ENCODE data around the gene MYOM3.
A peak's percentile ranks its signal among the peaks of the same experiment; 100 is the strongest.

Gene MYOM3

DNA sequence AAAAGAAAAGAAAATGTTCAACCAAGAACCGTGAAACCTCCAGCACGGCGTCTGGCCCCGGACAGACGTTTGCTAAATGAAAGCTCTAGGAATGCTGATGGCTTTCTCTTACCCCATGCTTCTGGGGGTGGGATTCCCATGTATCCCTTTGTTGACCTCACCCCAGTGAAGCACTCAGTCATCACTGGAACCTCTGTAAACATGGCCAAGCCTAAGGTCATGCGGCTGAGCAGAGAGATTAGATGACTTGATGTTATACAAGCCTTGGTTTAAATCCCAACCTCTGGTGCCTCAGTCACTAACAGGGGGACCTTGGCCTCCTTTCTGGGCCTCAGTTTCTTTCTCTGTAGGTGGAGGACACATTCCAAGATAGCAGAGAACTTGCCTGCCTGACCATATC is 2.8 kb upstream of the MYOM3 start:
- DNase-seq (ENCODE audit: low spot score) = no peak

DNA sequence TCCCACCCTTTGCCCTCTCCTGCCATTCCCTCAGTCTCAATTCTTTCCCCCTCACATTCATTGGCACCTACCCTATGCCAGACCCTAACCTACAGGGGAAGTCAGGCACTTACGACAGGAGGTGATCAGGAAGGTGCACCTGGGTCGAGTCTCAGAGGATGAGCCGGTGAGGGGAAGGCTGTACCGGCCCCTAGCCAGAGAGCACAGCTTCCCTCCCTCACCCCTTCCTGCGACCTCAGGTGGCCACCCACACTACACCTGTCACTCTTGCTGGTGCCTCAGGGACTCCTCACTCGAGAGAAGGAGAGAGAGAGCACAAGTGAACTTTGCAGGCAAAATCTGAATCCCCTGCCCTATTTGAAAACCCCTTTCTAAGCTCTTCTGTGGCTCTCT is 1.7 kb upstream of the MYOM3 start:
- DNase-seq (ENCODE audit: low spot score) = no peak

DNA sequence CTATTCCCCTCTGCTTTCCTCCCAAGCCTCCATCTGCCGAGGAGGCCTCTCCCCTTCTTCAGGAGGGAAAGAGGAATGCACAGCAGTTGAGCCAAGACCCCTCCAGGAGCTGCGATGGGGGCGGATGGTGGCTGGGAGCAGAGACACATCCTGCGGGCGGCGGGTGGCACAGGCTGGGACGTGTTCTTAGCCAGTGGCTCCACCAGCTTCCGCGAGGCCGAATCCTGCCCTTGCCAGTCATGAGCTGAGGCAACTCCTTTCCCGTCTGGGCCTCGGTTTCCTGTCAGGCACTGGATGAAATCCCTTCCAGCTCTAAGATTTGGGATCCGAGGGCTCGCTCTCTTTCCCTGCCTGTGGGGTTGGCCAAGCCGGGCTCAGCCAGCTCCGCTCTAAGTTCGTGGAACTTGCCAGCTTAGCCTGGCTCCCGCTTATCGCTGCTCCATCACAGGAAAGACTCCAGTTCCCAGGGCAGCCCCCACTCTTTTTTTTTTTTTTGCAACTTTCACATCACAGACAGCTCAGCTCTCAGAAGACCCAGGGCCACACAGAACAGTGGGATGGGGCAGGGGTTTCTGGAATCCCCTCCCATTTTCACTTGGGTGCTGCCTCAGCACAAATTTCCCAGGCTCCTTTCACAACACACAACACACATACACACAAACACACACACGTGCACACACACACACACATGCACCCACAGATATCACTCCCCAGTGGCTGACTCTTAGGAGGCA is 506 bp downstream of the MYOM3 start:
- no peak for DNase-seq (ENCODE audit: low spot score)

DNA sequence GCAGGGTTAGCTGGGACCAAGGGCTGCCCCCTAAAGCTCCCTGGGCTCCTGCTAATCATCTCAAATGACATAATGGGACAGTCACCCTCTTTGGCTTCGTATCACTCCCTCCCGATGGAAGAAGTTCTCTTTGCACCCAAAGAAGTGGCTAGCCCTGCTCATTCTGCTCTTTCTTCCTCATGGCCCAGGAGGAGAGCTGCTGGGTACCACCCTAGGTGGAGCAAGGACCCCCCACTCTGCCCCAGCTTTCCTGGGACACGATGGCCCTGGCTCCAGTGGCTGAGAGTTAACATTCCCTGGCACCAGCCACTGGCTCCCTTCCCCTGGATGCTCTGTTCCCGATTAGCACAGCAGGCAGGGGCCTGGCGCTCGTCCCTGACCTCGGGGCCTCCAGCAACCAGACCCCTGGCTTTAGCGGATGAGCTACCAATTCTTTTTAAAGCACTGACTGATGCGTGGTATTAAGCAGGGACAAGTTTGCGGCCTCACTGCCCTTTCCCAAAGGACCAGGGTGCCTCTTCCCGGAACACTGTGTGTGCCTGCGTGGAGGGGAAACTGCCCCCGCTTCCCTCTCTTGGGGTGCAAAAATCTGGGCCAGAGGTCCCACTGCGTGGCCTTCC is 1.2 kb downstream of the MYOM3 start:
- DNase-seq (ENCODE audit: low spot score) = no peak

DNA sequence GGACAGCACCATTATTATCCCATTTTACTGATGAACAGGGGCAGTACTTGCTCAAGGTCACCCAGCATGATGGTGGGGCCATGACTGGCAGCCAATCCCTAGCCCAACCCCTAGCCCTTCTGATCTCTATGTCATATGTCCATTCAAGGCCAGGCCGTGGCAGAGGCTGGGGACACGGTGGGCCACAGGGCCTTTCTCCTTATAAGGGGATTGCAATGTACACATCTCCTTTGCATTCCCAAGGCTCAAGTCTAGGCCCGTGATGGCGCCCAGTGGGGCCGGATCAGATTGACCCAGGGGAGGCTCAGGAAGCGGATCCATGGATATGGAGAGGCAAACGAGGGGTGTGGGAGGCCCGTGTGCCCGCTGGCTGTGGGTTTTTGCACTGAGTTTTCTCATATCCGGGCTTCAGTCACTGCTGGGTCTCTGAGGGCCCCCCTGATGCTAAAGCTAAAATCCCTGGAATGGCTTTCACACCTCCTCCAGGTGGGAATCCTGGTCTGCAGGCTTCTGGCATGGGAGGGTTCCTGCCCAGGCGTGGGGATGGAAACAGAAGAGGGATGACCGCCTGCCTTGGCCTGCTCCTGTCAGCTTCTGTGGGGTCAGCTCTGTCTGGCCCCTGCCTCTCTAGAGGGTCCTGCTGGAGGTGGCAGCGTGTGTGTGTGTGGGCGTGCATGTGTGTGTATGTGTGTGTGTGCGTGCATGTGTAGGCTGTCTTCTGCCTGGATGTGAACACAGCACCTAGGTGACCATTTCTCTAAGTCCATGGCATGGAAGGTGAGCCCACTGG is 2.1 kb downstream of the MYOM3 start:
- no peak for DNase-seq (ENCODE audit: low spot score)

DNA sequence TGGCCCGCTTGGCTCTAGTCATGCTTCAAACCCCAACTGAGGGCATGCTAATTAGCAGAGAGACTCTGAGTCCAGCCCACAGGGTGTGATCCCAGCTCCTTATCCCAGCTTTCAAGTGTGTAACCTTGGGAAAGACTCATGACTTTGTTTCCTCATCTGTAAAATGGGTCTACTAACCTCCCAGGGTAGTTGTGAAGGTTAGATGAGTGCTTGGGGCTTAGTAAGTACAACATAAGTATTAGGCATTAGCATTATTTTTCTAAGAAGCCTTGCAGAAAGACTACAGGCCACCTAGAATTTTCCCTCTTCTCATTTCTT is 2.8 kb downstream of the MYOM3 start:
- no peak for DNase-seq (ENCODE audit: low spot score)

DNA sequence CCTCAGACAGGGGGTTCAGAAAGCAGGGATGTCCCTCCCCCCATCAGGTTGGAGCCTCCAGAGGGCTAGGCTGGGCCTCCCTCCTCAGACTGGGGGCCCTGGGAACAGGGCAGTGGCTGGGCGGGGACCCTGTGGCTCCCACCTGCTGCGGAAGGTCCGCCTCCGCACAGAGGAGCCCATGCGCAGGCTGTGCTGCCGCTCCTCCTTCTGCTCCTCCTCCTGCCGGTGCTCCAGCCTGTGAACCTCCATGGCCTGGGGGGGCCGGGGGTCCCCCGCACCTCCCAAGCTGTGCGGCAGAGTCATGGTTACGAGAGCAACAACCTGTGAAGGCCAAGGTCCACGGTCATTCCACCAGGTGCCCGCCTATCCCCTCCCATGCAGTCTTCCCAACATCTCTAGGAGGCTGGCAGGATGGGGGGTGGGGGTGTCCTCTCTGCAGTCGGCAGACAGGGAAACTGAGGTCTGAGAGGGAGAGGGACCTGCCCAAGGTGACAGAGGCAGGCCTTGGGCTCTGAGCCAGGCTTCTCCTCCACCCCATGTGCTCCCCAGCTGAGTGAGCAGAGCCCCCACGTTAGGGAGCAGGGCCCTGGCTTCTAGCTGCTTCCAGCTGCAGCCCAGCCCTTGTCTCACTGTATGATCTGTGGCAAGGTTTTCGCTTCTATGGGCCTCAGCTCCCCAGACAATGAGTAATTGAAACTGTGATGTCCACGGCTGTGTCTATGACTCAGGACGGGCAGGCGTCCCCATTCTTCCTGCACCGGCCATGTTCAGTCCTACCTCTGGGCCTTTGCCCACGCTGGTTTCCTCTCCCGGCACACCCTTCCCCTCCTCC is 3.4 kb downstream of the MYOM3 start:
- DNase-seq (ENCODE audit: low spot score) = peak; percentile 73

DNA sequence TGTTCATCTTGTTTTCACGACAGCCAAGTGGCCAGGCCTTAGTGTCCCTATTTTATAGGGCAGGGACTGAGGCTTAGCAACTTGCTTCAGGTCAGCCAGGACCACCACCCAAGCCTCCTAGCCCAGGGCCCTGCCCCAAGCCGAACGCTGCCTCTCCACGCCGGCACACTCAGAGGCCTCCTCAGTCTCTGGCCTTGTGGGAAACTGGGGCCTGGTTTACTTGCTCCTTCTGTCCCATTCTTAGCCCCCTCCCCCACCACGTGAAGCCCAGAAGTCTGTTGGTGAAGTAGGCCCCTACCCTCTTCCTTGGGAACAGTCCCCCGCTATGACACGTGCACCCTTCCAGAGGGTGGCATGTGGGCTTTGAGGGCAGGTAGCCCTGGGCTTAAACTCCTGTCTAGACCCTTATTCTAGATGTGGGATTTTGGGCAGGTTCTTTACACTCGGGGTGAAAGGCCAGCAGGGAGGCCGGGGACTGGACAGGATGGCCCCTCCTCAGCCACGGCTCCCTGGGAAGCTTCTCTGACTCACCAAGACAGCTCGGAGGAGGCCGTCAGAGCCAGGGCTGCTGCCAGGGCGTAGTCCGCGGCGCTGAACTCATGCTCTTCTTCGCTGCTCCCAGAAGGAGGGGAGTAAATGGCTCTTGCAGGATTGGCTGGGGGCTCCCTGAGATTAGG is 4.3 kb downstream of the MYOM3 start:
- no peak for DNase-seq (ENCODE audit: low spot score)

DNA sequence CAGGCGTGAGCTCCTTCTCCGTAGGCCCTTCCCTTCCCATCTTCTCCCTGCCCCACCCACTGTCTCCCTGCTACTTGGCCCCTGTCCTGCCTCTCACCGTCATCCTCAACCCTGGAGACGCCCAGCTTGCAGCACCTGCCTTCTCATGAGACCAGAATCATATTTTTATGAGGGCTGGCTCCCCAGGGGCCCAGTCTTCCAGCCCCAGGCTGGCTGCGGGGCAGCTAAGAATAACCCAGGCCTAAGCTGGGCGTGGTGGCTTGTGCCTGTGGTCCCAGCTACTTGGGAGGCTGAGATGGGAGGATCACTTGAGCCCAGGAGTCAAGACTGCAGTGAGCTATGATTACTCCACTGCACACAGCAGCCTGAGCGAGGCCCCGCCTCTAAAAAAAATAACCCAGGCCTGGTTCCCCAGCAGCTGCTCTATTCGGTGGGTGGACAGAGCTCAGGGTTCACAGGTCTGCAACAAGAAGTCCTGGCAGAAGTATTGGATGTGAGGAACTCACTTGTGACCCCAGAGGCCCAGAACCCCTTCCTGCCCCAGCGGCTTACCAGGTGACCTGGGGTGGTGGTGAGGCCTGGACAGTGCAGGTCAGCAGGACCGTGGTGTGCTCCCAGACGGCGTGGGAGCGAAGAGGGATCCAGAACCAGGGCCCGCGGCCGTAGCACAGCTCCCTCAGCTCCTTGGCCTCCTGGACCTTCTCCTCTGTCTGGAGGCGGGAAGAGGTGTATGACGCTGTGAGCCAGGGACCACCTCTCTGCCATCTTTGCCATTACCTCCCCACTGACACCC is 6.4 kb downstream of the MYOM3 start:
- no peak for DNase-seq (ENCODE audit: low spot score)

DNA sequence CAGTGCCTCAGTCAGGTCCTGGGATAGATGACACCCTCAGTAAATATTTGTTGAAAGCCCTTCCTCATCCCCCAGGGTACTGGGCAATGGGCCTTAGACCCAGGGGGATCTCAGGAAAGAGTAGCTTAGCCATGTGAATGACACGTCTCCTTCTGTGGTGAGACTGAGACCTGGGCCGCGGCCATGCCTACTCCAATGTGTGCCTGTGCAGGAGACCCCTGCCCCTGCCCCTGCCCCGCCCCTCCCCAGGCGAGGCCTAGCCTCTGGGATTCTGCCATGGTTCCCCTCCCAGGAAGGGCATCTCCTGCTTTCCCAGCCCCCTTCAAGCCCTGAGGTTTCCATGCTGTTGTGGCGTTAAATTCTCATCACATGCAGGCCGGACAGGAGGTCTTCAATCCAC is 7.1 kb downstream of the MYOM3 start:
- no peak for DNase-seq (ENCODE audit: low spot score)

DNA sequence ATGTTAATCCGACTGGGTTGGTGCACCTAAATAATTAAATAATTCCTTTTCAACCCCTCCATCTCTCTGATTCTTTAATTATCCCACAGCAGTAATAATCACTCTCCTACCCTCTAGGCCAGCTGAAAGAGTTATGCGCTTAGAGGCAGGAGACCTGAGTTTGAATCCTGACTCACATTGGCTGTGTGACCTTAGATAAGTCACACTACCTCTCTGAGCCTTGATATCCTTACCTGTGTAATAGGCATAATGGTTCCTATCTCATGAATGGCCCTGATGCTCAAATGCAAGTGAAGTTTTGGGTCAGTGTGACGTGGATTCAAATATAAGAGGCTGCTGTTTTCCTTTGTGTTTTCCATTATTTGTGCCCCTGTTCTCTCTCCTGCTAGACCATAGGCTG is 8.1 kb downstream of the MYOM3 start:
- DNase-seq (ENCODE audit: low spot score) = no peak

DNA sequence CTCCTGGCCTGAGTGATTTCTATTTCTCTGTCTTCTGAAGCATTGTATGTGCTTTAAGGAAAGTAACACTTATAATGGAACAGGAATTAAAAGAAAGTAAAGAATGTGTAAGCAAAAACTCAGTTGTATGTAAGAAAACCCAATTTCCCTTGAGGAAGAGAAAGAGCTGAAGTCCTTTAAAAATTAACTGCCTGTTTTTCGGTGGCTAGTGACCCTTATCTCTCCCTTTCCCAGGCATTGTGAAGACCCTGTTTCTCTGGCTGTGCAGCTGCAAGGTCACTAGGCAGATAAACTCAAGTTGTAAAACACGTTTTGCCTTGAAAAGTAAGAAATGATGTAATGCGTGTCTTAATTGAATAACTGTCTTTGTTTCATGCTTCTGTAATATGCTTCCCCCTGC is 8.5 kb downstream of the MYOM3 start:
- no peak for DNase-seq (ENCODE audit: low spot score)

DNA sequence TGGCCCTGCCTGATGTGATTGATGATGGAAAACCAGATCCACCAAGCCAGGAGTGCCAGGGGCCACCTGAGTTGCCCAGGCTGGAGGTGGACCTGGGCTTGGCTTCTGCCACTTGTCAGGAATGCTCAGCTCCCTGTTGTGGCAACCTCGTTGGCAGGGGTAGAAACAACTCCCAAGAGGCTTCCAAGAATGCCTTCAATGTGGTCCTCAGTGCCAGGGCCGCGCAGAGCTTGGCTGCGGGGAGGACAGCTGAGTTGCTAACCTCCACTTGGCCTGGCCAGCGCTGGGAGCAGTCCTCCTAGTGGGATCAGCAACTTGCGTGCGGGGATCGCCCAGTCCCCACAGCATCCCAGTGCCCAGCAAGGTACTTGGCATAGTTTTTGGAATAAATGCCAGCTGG is 9.0 kb downstream of the MYOM3 start:
- DNase-seq (ENCODE audit: low spot score) = no peak

DNA sequence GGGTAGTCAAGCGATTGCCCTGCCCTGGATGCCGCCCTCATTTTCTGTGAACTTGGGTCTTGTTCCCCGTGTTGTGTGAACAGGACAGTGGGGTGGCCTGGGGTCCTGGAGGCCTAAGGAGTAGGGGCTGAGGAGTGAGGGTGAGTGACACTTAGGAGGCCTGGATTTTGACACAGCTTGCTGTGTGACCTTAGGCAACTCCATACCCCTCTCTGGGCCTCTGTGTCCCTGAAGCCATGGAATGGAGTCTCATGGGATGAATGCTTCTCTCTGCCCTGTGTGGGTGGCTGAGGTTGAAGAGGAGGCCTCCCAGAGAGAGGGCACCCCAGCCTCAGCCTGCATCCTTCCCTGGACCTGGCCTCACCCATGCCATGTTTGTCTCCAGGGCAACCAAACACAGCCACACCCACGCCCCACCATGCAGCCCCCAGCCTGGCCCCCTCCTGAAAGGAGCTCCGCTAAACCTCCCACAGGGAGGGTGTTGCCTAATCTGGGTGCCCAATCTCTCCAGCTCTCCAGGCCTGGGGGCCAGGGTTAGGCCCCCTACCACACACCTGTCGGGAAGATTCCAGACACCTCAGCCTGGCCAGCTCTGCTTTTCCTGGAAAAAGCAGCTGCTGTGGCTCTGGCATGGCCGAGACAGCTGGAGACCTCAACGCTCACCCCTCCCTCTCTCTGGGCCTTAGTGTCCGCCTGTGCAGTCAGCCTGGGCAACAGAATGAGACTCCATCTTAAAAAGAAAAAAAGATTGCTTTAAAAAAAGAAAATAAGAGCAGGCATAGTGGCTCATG is 9.9 kb downstream of the MYOM3 start:
- no peak for DNase-seq (ENCODE audit: low spot score)

DNA sequence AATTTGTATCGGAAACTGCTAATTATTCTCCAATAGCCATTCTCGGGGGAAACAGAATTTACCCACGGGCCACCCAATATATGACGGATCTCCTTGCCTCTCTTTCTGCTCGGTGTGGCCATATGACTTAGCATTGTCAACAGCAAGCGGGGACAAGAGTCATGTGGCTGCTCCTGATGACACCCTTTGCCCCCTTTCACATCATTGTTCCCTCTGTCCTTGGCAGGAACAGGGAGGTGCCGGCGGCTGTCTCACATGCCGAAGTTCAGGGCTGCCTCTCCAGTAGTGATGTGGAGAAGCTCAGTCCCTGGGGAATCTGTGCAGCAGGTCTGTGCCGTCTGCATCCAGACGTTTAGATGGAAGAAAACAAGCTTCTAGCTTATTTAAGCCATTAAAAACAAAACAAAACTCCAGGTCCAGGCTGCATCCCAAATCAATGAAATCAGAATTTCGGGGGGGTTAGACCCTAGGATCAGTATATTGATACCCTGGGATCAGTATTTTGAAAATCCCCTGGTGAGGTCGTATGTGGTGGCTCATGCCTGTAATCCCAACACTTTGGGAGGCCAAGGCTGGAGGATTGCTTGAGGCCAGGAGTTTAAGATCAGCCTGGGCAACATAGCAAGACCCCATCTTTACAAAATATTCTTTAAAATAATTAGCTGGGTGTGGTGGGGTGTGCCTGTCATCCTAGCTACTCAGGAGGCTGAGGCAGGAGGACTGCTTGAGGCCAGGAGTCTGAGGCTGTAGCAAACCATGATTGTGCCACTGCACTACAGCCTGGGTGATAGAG is 10.8 kb downstream of the MYOM3 start:
- no peak for DNase-seq (ENCODE audit: low spot score)

DNA sequence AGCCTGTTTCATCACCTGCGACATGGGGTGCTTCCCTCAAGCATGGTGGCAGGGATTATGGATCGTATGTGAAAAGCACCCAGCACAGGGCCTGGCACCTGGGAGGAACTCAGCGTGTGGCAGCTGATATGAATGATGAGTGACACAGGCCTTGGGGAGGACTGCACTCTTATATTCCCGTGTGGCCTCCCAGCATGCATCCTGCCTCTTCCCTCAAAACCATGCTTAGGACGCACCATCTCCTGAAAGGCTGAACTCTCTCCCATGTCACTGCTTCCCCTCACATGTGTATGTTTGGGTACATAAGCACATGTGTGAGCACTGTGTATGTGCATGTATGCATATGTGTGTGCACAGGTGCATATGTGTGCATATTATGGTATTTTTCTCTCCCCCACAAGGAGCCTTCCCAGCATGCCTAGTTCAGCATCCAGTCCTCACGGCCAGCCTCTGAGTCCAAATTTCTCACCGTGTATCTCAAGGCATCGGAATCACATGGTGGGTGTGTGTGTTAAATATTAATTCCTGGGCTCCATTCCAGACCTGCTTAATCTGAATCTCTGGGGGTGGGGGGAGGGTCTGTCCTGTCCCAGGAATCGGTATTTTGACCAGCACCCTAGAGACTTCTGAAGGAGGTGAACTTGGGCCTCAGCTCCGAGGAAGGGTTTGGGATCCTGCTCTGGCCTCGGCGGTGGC is 12.8 kb downstream of the MYOM3 start:
- DNase-seq (ENCODE audit: low spot score) = no peak

DNA sequence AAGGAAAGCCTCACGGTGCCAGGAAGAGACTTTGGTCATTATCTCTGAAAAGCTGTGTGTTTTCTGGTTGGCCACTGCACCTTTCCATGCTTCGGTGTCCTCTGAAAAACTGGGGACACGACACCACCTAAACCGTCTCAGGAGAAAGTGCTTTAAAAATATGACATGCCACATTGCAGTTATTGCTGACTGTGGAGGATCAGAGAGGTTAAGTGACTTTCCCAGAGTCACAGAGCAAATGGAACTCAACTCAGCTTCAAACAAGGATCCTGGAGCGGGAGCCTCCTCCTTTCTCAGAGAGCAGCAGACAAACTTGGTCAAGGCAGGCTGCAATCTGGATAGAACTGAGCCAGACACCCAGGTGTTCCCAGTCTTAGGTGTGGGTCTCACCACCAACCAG is 13.8 kb downstream of the MYOM3 start:
- DNase-seq (ENCODE audit: low spot score) = no peak

DNA sequence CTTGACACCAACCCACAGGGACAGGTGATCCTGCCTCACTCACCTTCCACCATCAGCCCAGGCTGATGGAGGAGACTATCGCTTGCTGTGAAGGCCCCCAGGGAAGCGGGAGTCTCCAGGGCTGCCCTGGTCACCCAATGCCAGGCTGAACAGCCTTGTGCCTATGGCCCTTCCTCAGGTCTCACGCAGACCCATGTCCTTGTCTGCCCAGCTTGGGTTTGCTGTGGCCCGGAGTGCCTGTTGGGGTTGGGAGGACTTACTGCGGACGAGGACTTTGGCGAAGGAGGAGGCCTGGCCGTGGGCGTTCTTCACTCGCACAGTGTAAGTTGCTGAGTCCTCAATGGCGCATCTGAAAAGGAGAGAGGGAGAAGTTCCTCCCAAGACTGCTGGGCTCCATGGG is 14.3 kb downstream of the MYOM3 start:
- DNase-seq (ENCODE audit: low spot score) = no peak

DNA sequence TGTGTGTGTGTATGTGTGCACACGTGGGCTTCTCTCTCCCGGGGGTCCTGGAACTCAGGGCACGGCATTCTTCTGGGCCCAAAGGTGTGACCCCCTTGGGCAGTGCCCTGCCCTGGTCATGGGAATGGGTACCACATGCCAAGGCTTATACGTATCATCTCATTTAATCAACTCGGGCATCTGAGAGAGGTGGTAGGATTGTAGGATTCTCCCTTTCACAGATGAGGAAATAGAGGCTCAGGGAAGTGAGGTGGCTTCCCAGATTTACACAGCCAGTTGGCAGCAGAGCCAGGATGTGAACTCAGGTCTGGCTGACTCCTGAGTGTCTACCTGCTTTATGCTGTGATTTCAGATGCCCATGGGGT is 15.2 kb downstream of the MYOM3 start:
- DNase-seq (ENCODE audit: low spot score) = no peak
